ENCODE data around the gene CAPN10.

DNA sequence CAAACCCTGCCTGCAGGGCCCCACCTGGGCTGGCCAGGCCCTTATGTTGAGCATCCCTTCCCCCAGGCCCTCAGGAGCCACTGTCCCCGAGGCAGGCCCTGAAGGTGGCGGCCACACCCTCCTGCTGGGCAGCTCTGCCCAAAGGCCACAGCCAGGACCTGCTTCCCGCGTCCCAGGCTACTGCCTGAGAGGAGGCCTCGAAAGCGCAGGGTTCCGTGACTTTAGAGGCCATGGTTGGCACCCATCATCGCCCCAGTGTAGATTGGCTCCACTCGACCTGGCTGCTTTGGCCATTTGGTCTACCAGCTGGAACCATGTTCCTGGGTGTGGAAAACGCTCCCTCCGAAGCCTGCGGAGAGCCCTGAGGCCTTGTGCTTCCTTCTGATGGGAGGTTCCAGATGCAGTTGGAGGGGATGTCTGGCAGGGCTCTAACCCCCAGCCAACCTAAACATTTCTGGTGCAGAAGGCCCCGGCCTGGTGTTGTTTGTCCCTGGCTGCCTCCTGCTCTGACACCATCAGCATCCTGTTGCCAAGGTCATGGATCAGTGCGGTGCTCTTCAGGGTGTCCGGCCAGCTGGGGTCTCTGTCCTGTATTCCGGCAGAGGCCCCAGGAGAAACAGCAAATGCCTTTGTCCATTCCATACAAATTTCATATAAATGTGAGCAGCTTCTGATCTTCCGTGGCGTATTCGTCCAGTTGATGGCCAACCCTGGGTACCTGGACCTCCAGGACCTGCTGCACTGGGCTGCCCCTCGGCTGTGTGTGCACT is 14.7 kb downstream of the CAPN10 start:
- TF ChIP-seq YY1 (IDR thresholded peaks at IDR 0.05; ENCODE audit: insufficient read depth, insufficient read length) (no peak), ZNF274 (IDR thresholded peaks at IDR 0.05; ENCODE audit: low read depth, low read length) (no peak)

Data from NT2/D1 (cell line).